Measurements from ENCODE around the gene FYCO1. TPM values are rescaled to one million over a fixed set of nuclear protein-coding genes. Genes with fewer than 3 reads are reported as not detected.

FYCO1 gene
- total and polyA plus RNA-seq, 12 donors: 8.8 to 216 (median 143) TPM

DNA sequence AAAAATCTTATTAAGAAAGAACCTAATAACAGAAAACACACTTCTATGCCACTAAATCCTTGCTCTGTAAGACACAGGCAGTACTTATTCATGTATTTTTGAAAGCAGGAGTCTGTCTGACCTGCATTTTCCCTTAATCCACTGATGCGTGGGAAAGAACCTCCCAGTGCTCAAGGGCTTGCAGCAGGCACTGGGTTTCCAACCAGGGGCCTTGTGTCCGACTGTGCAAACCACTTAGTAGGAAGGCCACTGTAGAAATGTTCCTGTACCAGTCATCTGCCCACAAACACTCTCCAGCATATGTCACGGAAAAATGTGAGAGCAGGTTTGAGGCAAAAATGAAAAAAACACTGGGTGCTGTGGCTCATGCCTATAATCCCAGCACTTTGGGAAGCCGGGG, 39.9 kb downstream of the FYCO1 start:
- Histone ChIP-seq H3K9me3 (no peaks in the 10 kb centered on the region), H3K4me1 (peaks cover 0 to 35% (median 17%) of the 10 kb centered on the region in 9 donors), H3K4me3 (no peak overlapping the region), H3K27ac (no peak overlapping the region), H3K27me3 (no peaks in the 10 kb centered on the region), H3K36me3 (peaks cover 0 to 100% (median 91%) of the 10 kb centered on the region in 9 donors)
- TF ChIP-seq, protein P1, sequence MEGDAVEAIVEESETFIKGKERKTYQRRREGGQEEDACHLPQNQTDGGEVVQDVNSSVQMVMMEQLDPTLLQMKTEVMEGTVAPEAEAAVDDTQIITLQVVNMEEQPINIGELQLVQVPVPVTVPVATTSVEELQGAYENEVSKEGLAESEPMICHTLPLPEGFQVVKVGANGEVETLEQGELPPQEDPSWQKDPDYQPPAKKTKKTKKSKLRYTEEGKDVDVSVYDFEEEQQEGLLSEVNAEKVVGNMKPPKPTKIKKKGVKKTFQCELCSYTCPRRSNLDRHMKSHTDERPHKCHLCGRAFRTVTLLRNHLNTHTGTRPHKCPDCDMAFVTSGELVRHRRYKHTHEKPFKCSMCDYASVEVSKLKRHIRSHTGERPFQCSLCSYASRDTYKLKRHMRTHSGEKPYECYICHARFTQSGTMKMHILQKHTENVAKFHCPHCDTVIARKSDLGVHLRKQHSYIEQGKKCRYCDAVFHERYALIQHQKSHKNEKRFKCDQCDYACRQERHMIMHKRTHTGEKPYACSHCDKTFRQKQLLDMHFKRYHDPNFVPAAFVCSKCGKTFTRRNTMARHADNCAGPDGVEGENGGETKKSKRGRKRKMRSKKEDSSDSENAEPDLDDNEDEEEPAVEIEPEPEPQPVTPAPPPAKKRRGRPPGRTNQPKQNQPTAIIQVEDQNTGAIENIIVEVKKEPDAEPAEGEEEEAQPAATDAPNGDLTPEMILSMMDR (IDR thresholded peaks at IDR 0.05): no peak
- intact Hi-C loops (cut with DNase I): no loop called here
- DNase-seq (no peak), ATAC-seq (no peak)
- 92 to 96% methylated on average over 4 of the region's 4 CpGs for WGBS, 2 donors

GRCh38 chr3:45955017-45955647, 40.5 kb downstream of the FYCO1 start:
- no peaks in the 10 kb centered on the region for H3K9me3 ChIP-seq
- peaks cover 0 to 39% (median 21%) of the 10 kb centered on the region in 9 donors for H3K4me1 ChIP-seq
- no peak overlapping the region for H3K4me3 ChIP-seq
- peaks cover 0 to 100% (median 91%) of the 10 kb centered on the region in 9 donors for H3K36me3 ChIP-seq
- DNase-seq (no peak), ATAC-seq (no peak)
- H3K27me3 ChIP-seq: no peaks in the 10 kb centered on the region
- intact Hi-C loops (cut with DNase I): no loop called here
- 80 to 81% methylated on average over 11 of the region's 11 CpGs for WGBS, 2 donors
- TF ChIP-seq, protein P1 (IDR thresholded peaks at IDR 0.05): no peak
- no peak overlapping the region for H3K27ac ChIP-seq

- TF ChIP-seq, protein P1 (IDR thresholded peaks at IDR 0.05): no peak
- Histone ChIP-seq H3K4me1 (peaks cover 0 to 35% (median 17%) of the 10 kb centered on the region in 9 donors), H3K27me3 (no peaks in the 10 kb centered on the region), H3K4me3 (no peak overlapping the region), H3K36me3 (peaks cover 0 to 100% (median 93%) of the 10 kb centered on the region in 9 donors), H3K27ac (no peak overlapping the region), H3K9me3 (no peaks in the 10 kb centered on the region)
- intact Hi-C loops (cut with DNase I): no loop called here
- ATAC-seq (no peak), DNase-seq (no peak)
- 98% methylated on average over 3 of the region's 3 CpGs for WGBS, 2 donors
Measured at GRCh38 chr3:45954306-45954705, 41.3 kb downstream of the FYCO1 start.

DNA sequence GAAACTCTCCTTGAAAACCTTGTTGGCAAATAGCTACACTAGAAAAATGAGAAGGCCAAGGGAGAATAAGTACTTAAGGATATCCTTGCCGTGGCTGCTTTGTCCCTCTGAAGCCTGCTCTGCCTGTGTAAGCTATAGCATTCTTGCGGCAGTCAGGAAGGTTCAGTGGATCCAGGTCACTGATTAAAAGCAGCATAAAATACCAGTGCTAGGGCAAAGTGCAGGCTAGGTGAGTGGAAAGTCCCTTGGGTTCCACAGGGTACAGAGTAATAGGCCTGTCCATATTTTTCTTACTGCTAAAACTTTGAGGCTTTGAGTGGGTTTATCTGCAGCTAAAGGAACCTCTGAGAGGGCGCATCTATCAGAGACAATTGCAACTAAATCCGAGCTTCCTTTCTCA, 42.1 kb downstream of the FYCO1 start:
- no peak for ATAC-seq
- intact Hi-C loops (cut with DNase I): no loop called here

More for the DNA sequence above, 42.1 kb downstream of the FYCO1 start:
- TF ChIP-seq, protein P1 (IDR thresholded peaks at IDR 0.05): no peak
- Histone ChIP-seq H3K36me3 (peaks cover 0 to 100% (median 92%) of the 10 kb centered on the region in 9 donors), H3K9me3 (no peaks in the 10 kb centered on the region), H3K27me3 (no peaks in the 10 kb centered on the region), H3K27ac (no peak overlapping the region), H3K4me1 (peaks cover 0 to 27% (median 9%) of the 10 kb centered on the region in 9 donors), H3K4me3 (no peak overlapping the region)
- no peak for DNase-seq
- 73 to 94% methylated on average over 4 of the region's 4 CpGs for WGBS, 2 donors
